Trophoblast cell (in vitro differentiated cells and primary cell): ENCODE data around the gene RASL10B.
A peak's percentile ranks its signal among the peaks of the same experiment; 100 is the strongest.

Source experiments
- DNase-seq, 2 donors: peaks; one replicate each; pipeline ENCODE4 v3.0.0-alpha.2; 2016
- H2AFZ ChIP-seq: 2 replicates; pipeline ENCODE4 v1.6.1; 2013; ENCODE audit warnings: low read length, moderate library complexity, mild to moderate bottlenecking; ENCODE audit not compliant: insufficient read depth, poor library complexity
- H2AK5ac ChIP-seq: 2 replicates; pipeline ENCODE4 v1.6.1; 2013; ENCODE audit warnings: mild to moderate bottlenecking, low read length
- H2BK120ac ChIP-seq: 2 replicates; pipeline ENCODE4 v1.6.1; 2013; ENCODE audit warnings: low read length, mild to moderate bottlenecking, moderate library complexity; ENCODE audit not compliant: insufficient read depth, poor library complexity
- H2BK12ac ChIP-seq: 2 replicates; pipeline ENCODE4 v1.6.1; 2013; ENCODE audit warnings: mild to moderate bottlenecking, low read length, moderate library complexity
- H2BK5ac ChIP-seq: 2 replicates; pipeline ENCODE4 v1.6.1; 2013; ENCODE audit warnings: low read length, low read depth, moderate library complexity, mild to moderate bottlenecking; ENCODE audit not compliant: poor library complexity
- H3K14ac ChIP-seq: 2 replicates; pipeline ENCODE4 v1.6.1; 2013; ENCODE audit warnings: mild to moderate bottlenecking, low read length
- H3K18ac ChIP-seq: 2 replicates; pipeline ENCODE4 v1.6.1; 2013; ENCODE audit warnings: mild to moderate bottlenecking, low read length
- H3K23ac ChIP-seq: 2 replicates; pipeline ENCODE4 v1.6.1; 2013; ENCODE audit warnings: low read length
- H3K27ac ChIP-seq: 2 replicates; pipeline ENCODE4 v1.5.1; 2013; ENCODE audit warnings: low read depth, mild to moderate bottlenecking, inconsistent platforms, low read length, moderate library complexity
- H3K27me3 ChIP-seq: 2 replicates; pipeline ENCODE4 v1.6.1; 2013; ENCODE audit warnings: inconsistent platforms, mild to moderate bottlenecking, low read length, moderate library complexity; ENCODE audit not compliant: insufficient read depth
- H3K36me3 ChIP-seq, 2 experiments: 1 replicate in 1 of 2; 2 replicates in 1 of 2; pipeline ENCODE4 v1.6.1; 2013; ENCODE audit warnings: low read length in 2 of 2, mild to moderate bottlenecking in 2 of 2, moderate library complexity in 1 of 2; ENCODE audit not compliant: insufficient read depth in 2 of 2, control insufficient read depth in 1 of 2
- H3K4ac ChIP-seq: 2 replicates; pipeline ENCODE4 v1.6.1; 2013; ENCODE audit warnings: low read depth, mild to moderate bottlenecking, low read length, moderate library complexity
- H3K4me1 ChIP-seq, 2 experiments: 1 replicate in 1 of 2; 2 replicates in 1 of 2; pipeline ENCODE4 v1.6.1; 2013; ENCODE audit warnings: low read length in 2 of 2, mild to moderate bottlenecking in 2 of 2, moderate library complexity in 1 of 2; ENCODE audit not compliant: insufficient read depth in 2 of 2, control insufficient read depth in 1 of 2
- H3K4me2 ChIP-seq: 2 replicates; pipeline ENCODE4 v1.6.1; 2013; ENCODE audit warnings: inconsistent platforms, mild to moderate bottlenecking, low read length, moderate library complexity
- H3K4me3 ChIP-seq: 2 replicates; pipeline ENCODE4 v1.5.1; 2013; ENCODE audit warnings: mild to moderate bottlenecking, low read depth, low read length, inconsistent platforms
- H3K79me1 ChIP-seq: one replicate; pipeline ENCODE4 v1.6.1; 2013; ENCODE audit warnings: low read length
- H3K79me2 ChIP-seq: 2 replicates; pipeline ENCODE4 v1.6.1; 2013; ENCODE audit warnings: low read length, mild to moderate bottlenecking; ENCODE audit not compliant: control insufficient read depth, insufficient read depth, poor library complexity
- H3K9ac ChIP-seq: 2 replicates; pipeline ENCODE4 v1.6.1; 2013; ENCODE audit warnings: mild to moderate bottlenecking, low read length
- H3K9me3 ChIP-seq: 2 replicates; pipeline ENCODE4 v1.6.1; 2013; ENCODE audit warnings: low read depth, mild to moderate bottlenecking, control low read depth, inconsistent platforms, low read length; ENCODE audit not compliant: insufficient read depth
- H4K12ac ChIP-seq: 2 replicates; pipeline ENCODE4 v1.6.1; 2013; ENCODE audit warnings: low read depth, mild to moderate bottlenecking, low read length, moderate library complexity
- H4K8ac ChIP-seq: 2 replicates; pipeline ENCODE4 v1.6.1; 2013; ENCODE audit warnings: low read depth, mild to moderate bottlenecking, low read length, moderate library complexity
- H4K91ac ChIP-seq: one replicate; pipeline ENCODE4 v1.6.1; 2013; ENCODE audit warnings: low read depth, mild to moderate bottlenecking, low read length, moderate library complexity
- WGBS: extraction: QIAGEN DNeasy Blood & Tissue Kit; methylation state at CpG from one replicate; pipeline ENCODE4 v1.1.7; 2013; ENCODE audit warnings: missing lambda C conversion rate; ENCODE audit not compliant: insufficient read length, insufficient coverage; ENCODE audit errors: extremely low coverage; 5-methylcytosine and 5-hydroxymethylcytosine counted together

Gene RASL10B

DNA sequence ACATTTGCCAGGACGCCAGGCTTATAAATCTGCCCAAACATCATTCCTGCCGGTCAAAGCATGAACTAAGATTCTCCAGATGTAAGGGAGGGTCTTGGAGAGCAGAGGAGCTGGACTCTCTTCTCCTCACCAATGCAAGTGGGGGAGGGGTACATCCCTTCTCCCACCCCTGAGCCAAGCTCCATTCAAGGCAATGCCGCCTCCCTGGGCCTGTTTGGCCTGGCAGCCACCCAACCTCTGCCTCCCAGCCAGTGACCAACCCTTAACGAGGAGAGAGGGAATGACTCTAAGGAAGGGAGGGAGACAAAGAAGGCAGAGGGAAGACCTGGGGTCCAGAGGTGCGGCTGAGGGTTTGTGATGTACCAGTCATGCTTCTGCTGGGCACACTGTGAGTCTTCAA lies 43.1 kb downstream of the RASL10B start:
- no CpG with 5 or more reads among the region's 5 CpGs for WGBS
- peaks cover 0 to 7% of the 10 kb centered on the region in 2 experiments for H3K36me3 ChIP-seq
- no peak overlapping the region for H3K4me3 ChIP-seq
- no peak overlapping the region for H3K14ac ChIP-seq
- H2BK120ac ChIP-seq: no peak overlapping the region
- H4K12ac ChIP-seq: no peak overlapping the region
- no peak overlapping the region for H2AK5ac ChIP-seq
- H4K91ac ChIP-seq: no peak overlapping the region
- H3K4me1 ChIP-seq: peaks cover 16% of the 10 kb centered on the region in 2 experiments
- H3K27ac ChIP-seq: no peak overlapping the region
- H3K9me3 ChIP-seq: no peaks in the 10 kb centered on the region
- no peak overlapping the region for H2BK12ac ChIP-seq
- no peak for DNase-seq
- H3K27me3 ChIP-seq: no peaks in the 10 kb centered on the region
- no peaks in the 10 kb centered on the region for H3K79me2 ChIP-seq
- H3K4me2 ChIP-seq: no peak overlapping the region
- no peak overlapping the region for H2AFZ ChIP-seq
- no peak overlapping the region for H3K9ac ChIP-seq
- no peak overlapping the region for H3K18ac ChIP-seq
- no peak overlapping the region for H3K4ac ChIP-seq
- H3K23ac ChIP-seq: no peak overlapping the region
- no peak overlapping the region for H2BK5ac ChIP-seq
- no peak overlapping the region for H4K8ac ChIP-seq
- H3K79me1 ChIP-seq: no peaks in the 10 kb centered on the region

DNA sequence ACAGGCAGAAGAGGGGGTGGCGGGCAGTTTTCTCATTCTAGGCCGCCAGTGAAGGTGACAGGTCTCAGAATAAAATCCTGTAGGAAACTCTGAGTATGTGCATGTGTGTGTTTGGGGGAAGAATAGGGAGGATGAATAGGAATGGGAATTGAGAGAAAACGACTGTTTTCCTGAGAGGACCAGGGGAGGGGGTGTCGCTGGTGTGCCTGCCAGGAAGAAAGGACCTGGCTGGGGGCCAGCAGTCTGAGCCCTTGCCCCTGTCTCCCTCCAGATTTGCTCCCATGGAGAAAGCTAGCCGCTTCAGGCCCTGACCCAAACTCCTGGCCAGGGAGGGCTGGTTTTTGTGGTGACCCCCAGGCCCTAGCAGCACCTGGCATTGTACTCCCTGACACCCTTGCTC lies 43.6 kb downstream of the RASL10B start:
- Histone ChIP-seq H3K27ac (no peak overlapping the region), H3K4me3 (no peak overlapping the region)
- no CpG with 5 or more reads among the region's 5 CpGs for WGBS

DNA sequence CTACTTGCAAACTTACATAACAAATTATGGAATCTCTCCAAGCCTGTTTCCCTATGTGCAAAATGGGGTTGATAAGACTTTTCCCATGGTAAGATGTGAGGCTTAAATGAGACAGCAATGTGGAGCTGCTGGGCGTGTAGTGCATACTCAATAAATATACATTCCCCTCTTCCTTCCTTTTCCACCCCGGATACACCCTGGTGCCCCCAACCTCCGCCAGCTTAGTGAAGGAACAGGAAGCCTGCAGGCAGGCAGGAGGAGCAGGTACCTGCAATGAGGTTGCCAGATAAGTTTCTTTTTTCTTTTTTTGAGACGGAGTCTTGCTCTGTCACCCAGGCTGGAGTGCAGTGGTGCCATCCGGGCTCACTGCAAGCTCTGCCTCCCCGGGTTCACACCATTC lies 44.1 kb downstream of the RASL10B start:
- Histone ChIP-seq H3K23ac (no peak overlapping the region), H2BK12ac (no peak overlapping the region), H3K4ac (no peak overlapping the region), H4K91ac (no peak overlapping the region), H2BK5ac (no peak overlapping the region), H3K79me1 (no peaks in the 10 kb centered on the region), H3K79me2 (no peaks in the 10 kb centered on the region), H3K4me1 (peaks cover 16% of the 10 kb centered on the region in 2 experiments), H2AFZ (no peak overlapping the region), H4K8ac (no peak overlapping the region), H3K4me2 (no peak overlapping the region), H2BK120ac (no peak overlapping the region), H3K4me3 (no peak overlapping the region), H3K14ac (no peak overlapping the region), H3K9ac (no peak overlapping the region), H4K12ac (no peak overlapping the region), H3K27ac (no peak overlapping the region), H2AK5ac (no peak overlapping the region), H3K9me3 (no peaks in the 10 kb centered on the region), H3K27me3 (no peaks in the 10 kb centered on the region), H3K36me3 (peaks cover 0 to 7% of the 10 kb centered on the region in 2 experiments), H3K18ac (no peak overlapping the region)
- WGBS: no CpG with 5 or more reads among the region's 6 CpGs
- no peak for DNase-seq

More for the DNA sequence above, 43.6 kb downstream of the RASL10B start:
- Histone ChIP-seq H3K79me1 (no peaks in the 10 kb centered on the region), H2AK5ac (no peak overlapping the region), H3K9ac (no peak overlapping the region), H2BK5ac (no peak overlapping the region), H3K27me3 (no peaks in the 10 kb centered on the region), H4K12ac (no peak overlapping the region), H2AFZ (no peak overlapping the region), H2BK120ac (no peak overlapping the region), H3K14ac (no peak overlapping the region), H3K23ac (no peak overlapping the region), H4K8ac (no peak overlapping the region), H3K36me3 (peaks cover 0 to 7% of the 10 kb centered on the region in 2 experiments), H4K91ac (no peak overlapping the region), H3K4ac (no peak overlapping the region), H3K18ac (no peak overlapping the region), H3K79me2 (no peaks in the 10 kb centered on the region), H3K4me1 (peaks cover 16% of the 10 kb centered on the region in 2 experiments), H3K9me3 (no peaks in the 10 kb centered on the region), H2BK12ac (no peak overlapping the region), H3K4me2 (no peak overlapping the region)
- no peak for DNase-seq

DNA sequence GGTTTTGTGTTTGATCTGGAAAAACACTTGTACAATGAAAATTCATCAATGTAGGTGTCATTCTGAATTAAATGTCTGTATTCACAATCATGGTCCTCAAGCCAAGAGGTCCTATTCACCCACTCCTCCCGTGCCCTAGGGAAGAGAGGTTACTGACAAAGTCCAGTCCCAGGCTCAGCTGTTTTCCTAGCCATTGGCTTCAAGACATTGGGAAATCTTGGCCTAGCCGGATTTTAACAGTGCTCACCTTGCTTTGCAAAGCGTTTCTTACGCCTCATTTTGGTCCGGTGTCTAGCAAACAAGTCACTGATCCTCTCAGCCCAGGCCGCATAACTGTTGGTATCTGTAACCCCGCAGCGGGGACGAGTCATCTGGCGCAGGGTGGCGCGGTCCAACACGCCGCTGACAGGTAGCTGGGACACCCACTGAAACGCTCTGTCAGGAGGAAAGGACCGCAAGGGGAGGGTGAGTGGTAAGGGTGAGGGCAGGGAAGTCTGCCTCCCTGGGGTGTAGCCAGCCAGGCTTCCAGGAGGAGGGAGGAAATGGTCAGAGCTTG lies 47.3 kb downstream of the RASL10B start:
- Histone ChIP-seq H2AK5ac (peak overlapping the region; percentile 14), H3K36me3 (peaks cover 0 to 4% of the 10 kb centered on the region in 2 experiments), H2BK12ac (peak overlapping the region; percentile 19), H3K27me3 (no peaks in the 10 kb centered on the region), H3K9ac (no peak overlapping the region), H3K79me2 (no peaks in the 10 kb centered on the region), H2BK5ac (peak overlapping the region; percentile 14), H3K4me2 (no peak overlapping the region), H3K18ac (peak overlapping the region; percentile 26), H3K27ac (peak overlapping the region; percentile 12), H3K4ac (no peak overlapping the region), H3K79me1 (peaks cover 1% of the 10 kb centered on the region), H3K4me1 (peaks cover 17 to 21% of the 10 kb centered on the region in 2 experiments), H3K9me3 (no peaks in the 10 kb centered on the region), H2BK120ac (peak overlapping the region; percentile 0), H4K8ac (peak overlapping the region; percentile 5), H3K23ac (no peak overlapping the region), H4K91ac (peak overlapping the region; percentile 16), H4K12ac (no peak overlapping the region), H3K4me3 (no peak overlapping the region), H3K14ac (peak overlapping the region; percentile 8), H2AFZ (no peak overlapping the region)
- no peak for DNase-seq
- WGBS: no CpG with 5 or more reads among the region's 16 CpGs
